ENCODE measurements around the gene SLC25A21. TPM values are rescaled to one million over a fixed set of nuclear protein-coding genes. Genes with fewer than 3 reads are reported as not detected.

The SLC25A21 gene
- total and polyA plus RNA-seq, 10 of the 15 experiments (the other 5 are each of a cell fraction or from before 2014, with no cell fraction given), result 0.06 to 0.72 (median 0.17) TPM; not detected in 3

GRCh38 chr14:37187294-37187693 is 14.9 kb upstream of the SLC25A21 start (continued):
- TF ChIP-seq ZBTB33 (IDR thresholded peaks at IDR 0.05) (no peak), USF1 (IDR thresholded peaks at IDR 0.05; ENCODE audit: borderline replicate concordance, extremely low read length, insufficient read depth, low read depth, low read length) (no peak)

- intact Hi-C loops (cut with micrococcal nuclease; ENCODE audit: unreplicated experiment), result no loop called here
- H3K4me2 ChIP-seq (ENCODE audit: control insufficient read depth, insufficient read depth), result no peak overlapping the region
- H3K79me2 ChIP-seq (ENCODE audit: control insufficient read depth, insufficient read depth, low read length), result no peaks in the 10 kb centered on the region
- H4K20me1 ChIP-seq (ENCODE audit: control insufficient read depth, insufficient read depth), result no peaks in the 10 kb centered on the region
- no peak overlapping the region for H3K4me3 ChIP-seq
- ATAC-seq (no peak), DNase-seq (ENCODE audit: low read depth, low spot score) (no peak), FAIRE-seq (no peak)
- ChIA-PET POLR2A (no interaction called here), SMC1A (ENCODE audit: uncharacterized antibody, unreplicated experiment) (no interaction called here), RAD21 (ENCODE audit: unreplicated experiment) (no interaction called here), CTCF (interaction anchor here (0.6 kb wide), 1 partner anchor 720 kb away, joined by 4 read pairs; no protein-coding TSS in a partner anchor)
- no peaks in the 10 kb centered on the region for H3K4me1 ChIP-seq (ENCODE audit: control insufficient read depth, insufficient read depth, low read length)
- in situ Hi-C loops (cut with MboI), result no loop called here
- BruUV-seq (replicated peaks), result no TSS peak
- no peaks in the 10 kb centered on the region for H3K27me3 ChIP-seq (replicated peaks in 1 of 2; ENCODE audit: control insufficient read depth in 2 of 2, insufficient read depth in 2 of 2, low read length in 1 of 2)
- no peak overlapping the region for H2AFZ ChIP-seq (ENCODE audit: control insufficient read depth, low read depth, low read length)
- no peaks in the 10 kb centered on the region for H3K9me3 ChIP-seq (replicated peaks; ENCODE audit: control insufficient read depth, insufficient read depth, low read length)
- no peak overlapping the region for H3K9ac ChIP-seq (ENCODE audit: control insufficient read depth, insufficient read depth, low read length)
- H3K27ac ChIP-seq (ENCODE audit: control insufficient read depth, insufficient read depth), result no peak overlapping the region
- WGBS (ENCODE audit: insufficient coverage, insufficient replicate concordance, low lambda C conversion rate, missing lambda C conversion rate), result 28% methylated on average over 1 of the region's 1 CpG
- H3K36me3 ChIP-seq (ENCODE audit: control insufficient read depth in 2 of 2, insufficient read depth in 2 of 2, low read length in 1 of 2), result no peaks in the 10 kb centered on the region
- TF ChIP-seq SPI1 (IDR thresholded peaks at IDR 0.05; ENCODE audit: borderline replicate concordance, insufficient read depth, low read depth, low read length) (no peak), NR2F1 (conservative IDR thresholded peaks at IDR 0.05) (no peak), NR2C2 (IDR thresholded peaks at IDR 0.05; ENCODE audit: borderline replicate concordance, control insufficient read depth, insufficient read length, low read depth) (no peak), CHD1 (IDR thresholded peaks at IDR 0.05; ENCODE audit: low read depth, low read length) (no peak), SUPT20H (IDR thresholded peaks at IDR 0.05; ENCODE audit: borderline replicate concordance, control insufficient read depth, low read depth, low read length) (no peak), BHLHE40 (IDR thresholded peaks at IDR 0.05; ENCODE audit: borderline replicate concordance in 1 of 2, low read depth in 2 of 2, low read length in 1 of 2) (no peak), EGR1 (IDR thresholded peaks at IDR 0.05; ENCODE audit: borderline replicate concordance in 1 of 2, low read depth in 2 of 2, low read length in 2 of 2) (no peak), ZNF207 (IDR thresholded peaks at IDR 0.05; ENCODE audit: borderline replicate concordance) (no peak), HDAC6 (IDR thresholded peaks at IDR 0.05; ENCODE audit: unreplicated experiment) (no peak), IRF5 (IDR thresholded peaks at IDR 0.05; ENCODE audit: borderline replicate concordance) (no peak), FOXM1 (IDR thresholded peaks at IDR 0.05; ENCODE audit: low read depth, low read length) (no peak), SRF (IDR thresholded peaks at IDR 0.05; ENCODE audit: low read depth in 2 of 2, low read length in 2 of 2) (no peak), REST (IDR thresholded peaks at IDR 0.05; ENCODE audit: low read depth, low read length) (no peak)
Observed at GRCh38 chr14:37186865-37187264, 14.5 kb upstream of the SLC25A21 start.

Measured in GM12878 (cell line).